Thyroid gland (tissue), 4 donors: ENCODE measurements around the gene SHMT2. TPM values are rescaled to one million over a fixed set of nuclear protein-coding genes. Genes with fewer than 3 reads are reported as not detected.
"Not testable (repeated sequence)": the region's sequence is repeated elsewhere in the genome, so short reads cannot be mapped to it uniquely, and the experiment has no call there.

ENCODE experiments used
- DNase-seq, 2 donors: peaks; one replicate each; pipeline ENCODE4 v3.0.0-alpha.2; 2019
- H3K27ac ChIP-seq, 3 donors: fragments of 200-600 bp; sonication (generic); 1 replicate in 2 of 3; 2 replicates in 1 of 3; pipeline ENCODE4 v1.5.1; 2016 to 2019; ENCODE audit warnings: mild to moderate bottlenecking in 1 of 3, moderate library complexity in 1 of 3
- H3K27me3 ChIP-seq: fragments of 200-600 bp; sonication (generic); one replicate; pipeline ENCODE4 v1.5.1; 2019
- H3K36me3 ChIP-seq, 2 donors: fragments of 200-600 bp; sonication (generic); one replicate each; pipeline ENCODE4 v1.5.1; 2016 to 2019
- H3K4me1 ChIP-seq, 2 donors: fragments of 200-600 bp; sonication (generic); one replicate each; pipeline ENCODE4 v1.5.1; 2017 to 2019
- H3K4me3 ChIP-seq, 3 donors: fragments of 200-600 bp; sonication (generic); replicated peaks in 1 of 3; 1 replicate in 2 of 3; 2 replicates in 1 of 3; pipeline ENCODE4 v1.5.1; 2016; ENCODE audit warnings: mild to moderate bottlenecking in 1 of 3
- H3K9me3 ChIP-seq: fragments of 200-600 bp; sonication (generic); one replicate; pipeline ENCODE4 v1.5.1; 2017
- POLR2A ChIP-seq, 2 donors: fragments of 450-650 bp; IDR thresholded peaks; one replicate each; pipeline ENCODE4 v1.6.1; 2017; ENCODE audit warnings: antibody characterized with exemption in 2 of 2, mild to moderate bottlenecking in 2 of 2, moderate library complexity in 1 of 2
- WGBS, 2 donors: methylation state at CpG; one replicate each; pipeline ENCODE4 v1.1.5; 2017; 5-methylcytosine and 5-hydroxymethylcytosine counted together
- intact Hi-C: fragments of 100-400 bp; cut with DNase I; formaldehyde crosslinking; loops from one replicate; pipeline ENCODE4 v1.15.1; 2023
- microRNA counts, 2 donors: library from miRNA; unstranded; fragments of <30 nt; microRNA quantifications; one replicate each; lab custom pipeline; 2016 to 2017
- microRNA-seq: library from miRNA; unstranded; fragments of <30 nt; microRNA quantifications from one replicate; pipeline ENCODE4, GENCODE V29; 2016
- small RNA-seq: library from RNA; depleted of rRNA; stranded (forward); fragments of <200 nt; gene quantifications from one replicate; pipeline ENCODE3, GENCODE V24; 2016
- total RNA-seq, 4 donors: library from RNA; depleted of rRNA; stranded (reverse); fragments of >200 nt; gene quantifications; one replicate each; pipeline ENCODE4 v1.2.3, GENCODE V29; 2016
- TF ChIP-seq, protein P1 (sequence below), 6 experiments: fragments of 200-600 bp in 3 of 6; fragments of 450-650 bp in 3 of 6; sonication (generic) in 3 of 6; IDR thresholded peaks; one replicate each; pipeline ENCODE4 v1.5.1; 2016 to 2019; ENCODE audit warnings: antibody characterized with exemption in 6 of 6, mild to moderate bottlenecking in 2 of 6, inconsistent platforms in 1 of 6, moderate library complexity in 1 of 6

The SHMT2 gene
- total RNA-seq, 4 donors from 2014 or later, result 34.0 to 58.4 (median 49.8) TPM

DNA sequence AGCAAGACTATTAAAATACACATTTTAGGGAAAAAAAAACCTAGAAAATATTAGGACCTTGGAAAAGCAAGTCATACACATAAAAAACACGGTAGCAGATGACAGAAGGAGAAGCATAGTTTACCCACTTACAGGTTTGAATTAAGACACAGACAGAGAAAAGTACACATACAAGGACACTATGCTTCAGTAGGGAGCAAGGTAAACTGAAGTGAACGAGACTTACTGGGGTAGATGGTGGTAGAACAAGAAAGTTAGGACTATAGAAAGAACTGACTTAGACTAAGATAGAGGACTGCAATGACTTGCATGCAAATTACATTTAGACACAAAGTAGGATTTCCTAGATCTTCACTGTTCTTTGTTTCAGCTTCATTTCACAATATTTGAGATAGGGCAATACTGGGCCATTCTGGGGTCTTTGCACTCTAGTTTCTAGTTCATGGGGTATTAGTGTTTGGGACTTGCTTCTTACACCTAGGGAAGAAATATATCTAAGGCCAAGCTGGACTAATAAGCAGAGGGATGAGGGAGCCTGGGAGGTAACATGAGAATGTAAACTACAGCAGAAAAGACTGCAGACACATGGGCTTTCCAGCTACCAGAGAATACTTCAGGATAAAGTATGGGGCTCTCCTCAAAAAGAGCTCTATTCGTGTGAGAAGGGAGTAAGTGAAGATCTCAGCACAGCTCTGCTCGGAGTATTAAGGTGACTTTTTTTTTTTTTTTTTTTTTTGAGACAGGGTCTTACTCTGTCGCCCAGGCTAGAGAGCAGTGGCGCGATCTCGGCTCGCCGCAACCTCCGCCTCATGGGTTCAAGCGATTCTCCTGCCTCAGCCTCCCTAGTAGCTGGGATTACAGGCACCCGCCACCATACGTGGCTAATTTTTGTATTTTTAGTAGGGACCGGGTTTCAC is 49.2 kb downstream of the SHMT2 start:
- no peak for DNase-seq
- no peaks in the 10 kb centered on the region for H3K27me3 ChIP-seq
- no peak overlapping the region for H3K4me3 ChIP-seq
- no peak overlapping the region for H3K27ac ChIP-seq
- WGBS, 2 donors, result 93 to 95% methylated on average over 15 of the region's 15 CpGs
- H3K36me3 ChIP-seq, result peaks cover 9 to 22% of the 10 kb centered on the region in 2 donors
- intact Hi-C loops, result no loop called here
- no peak for TF ChIP-seq POLR2A (IDR thresholded peaks at IDR 0.05)
- H3K9me3 ChIP-seq, result no peaks in the 10 kb centered on the region
- peaks cover 0 to 11% of the 10 kb centered on the region in 2 donors for H3K4me1 ChIP-seq

DNA sequence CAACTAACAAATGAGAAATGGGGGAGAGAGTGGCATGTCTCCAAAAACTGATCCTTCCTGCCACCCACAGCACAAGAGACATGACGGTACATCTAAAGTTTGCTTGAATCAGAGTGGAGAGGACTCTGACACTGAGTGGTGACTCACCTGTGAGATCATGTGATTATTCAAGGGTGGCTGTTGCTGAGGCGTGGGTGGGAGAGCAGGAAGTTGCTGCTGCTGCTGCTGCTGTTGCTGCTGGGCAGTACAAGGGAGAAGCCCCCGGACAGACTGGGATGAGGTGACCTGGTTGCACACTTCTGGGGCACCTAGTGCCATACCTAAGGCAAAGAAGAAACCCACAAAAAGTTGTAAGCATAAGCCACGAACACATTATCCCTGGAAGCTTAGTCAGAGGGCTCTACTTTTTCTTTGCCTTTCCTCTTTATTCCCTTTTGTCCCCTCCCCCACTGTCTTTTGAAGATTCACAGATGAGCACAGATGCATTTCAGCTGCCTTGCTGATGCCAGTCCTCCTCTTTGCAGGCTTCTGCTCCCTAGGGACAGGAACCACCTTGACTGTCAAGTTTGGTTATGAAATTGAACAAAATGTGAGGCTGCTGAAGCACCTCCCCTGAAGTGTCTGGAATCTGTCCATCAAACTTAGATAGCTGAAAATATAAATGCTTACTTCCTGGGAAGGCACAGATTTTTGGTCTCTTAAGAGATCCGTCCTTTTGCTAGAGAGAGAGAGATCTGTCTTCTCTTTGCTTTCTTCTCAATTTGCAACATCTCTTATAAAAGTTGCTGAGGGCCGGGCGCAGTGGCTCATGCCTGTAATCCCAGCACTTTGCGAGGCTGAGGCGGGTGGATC is 50.9 kb downstream of the SHMT2 start:
- Histone ChIP-seq H3K27me3 (no peaks in the 10 kb centered on the region), H3K9me3 (no peaks in the 10 kb centered on the region), H3K36me3 (peaks cover 10 to 20% of the 10 kb centered on the region in 2 donors), H3K4me1 (peaks cover 0 to 9% of the 10 kb centered on the region in 2 donors), H3K4me3 (no peak overlapping the region), H3K27ac (peak overlapping the region; percentile 25 to 63 (median 56))
- WGBS, 2 donors, result 74 to 75% methylated on average over 9 of the region's 9 CpGs
- TF ChIP-seq POLR2A (IDR thresholded peaks at IDR 0.05), result no peak
- TF ChIP-seq, protein P1, sequence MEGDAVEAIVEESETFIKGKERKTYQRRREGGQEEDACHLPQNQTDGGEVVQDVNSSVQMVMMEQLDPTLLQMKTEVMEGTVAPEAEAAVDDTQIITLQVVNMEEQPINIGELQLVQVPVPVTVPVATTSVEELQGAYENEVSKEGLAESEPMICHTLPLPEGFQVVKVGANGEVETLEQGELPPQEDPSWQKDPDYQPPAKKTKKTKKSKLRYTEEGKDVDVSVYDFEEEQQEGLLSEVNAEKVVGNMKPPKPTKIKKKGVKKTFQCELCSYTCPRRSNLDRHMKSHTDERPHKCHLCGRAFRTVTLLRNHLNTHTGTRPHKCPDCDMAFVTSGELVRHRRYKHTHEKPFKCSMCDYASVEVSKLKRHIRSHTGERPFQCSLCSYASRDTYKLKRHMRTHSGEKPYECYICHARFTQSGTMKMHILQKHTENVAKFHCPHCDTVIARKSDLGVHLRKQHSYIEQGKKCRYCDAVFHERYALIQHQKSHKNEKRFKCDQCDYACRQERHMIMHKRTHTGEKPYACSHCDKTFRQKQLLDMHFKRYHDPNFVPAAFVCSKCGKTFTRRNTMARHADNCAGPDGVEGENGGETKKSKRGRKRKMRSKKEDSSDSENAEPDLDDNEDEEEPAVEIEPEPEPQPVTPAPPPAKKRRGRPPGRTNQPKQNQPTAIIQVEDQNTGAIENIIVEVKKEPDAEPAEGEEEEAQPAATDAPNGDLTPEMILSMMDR (IDR thresholded peaks at IDR 0.05), result no peak
- peak; percentile 61 to 73 for DNase-seq
- intact Hi-C loops, result no loop called here

DNA sequence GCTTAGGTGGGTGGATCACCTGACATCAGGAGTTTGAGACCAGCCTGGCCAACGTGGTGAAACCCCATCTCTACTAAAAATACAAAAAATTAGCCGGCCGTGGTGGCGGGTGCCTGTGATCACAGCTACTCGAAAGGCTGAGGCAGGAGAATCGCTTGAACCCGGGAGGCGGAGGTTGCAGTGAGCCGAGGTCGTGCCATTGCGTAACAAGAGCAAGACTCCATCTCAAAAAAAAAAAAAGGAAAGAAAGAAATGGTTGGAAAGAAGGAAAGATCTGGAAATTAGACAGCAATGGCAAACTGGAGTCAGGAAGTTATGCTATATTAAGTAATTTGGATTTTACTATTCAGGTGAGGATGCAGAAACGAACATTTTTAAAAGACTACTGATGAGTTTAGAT is 52.6 kb downstream of the SHMT2 start:
- H3K27me3 ChIP-seq, intact Hi-C loops, H3K4me3 ChIP-seq, H3K27ac ChIP-seq, H3K9me3 ChIP-seq, DNase-seq, H3K4me1 ChIP-seq: not testable (repeated sequence)
- peaks cover 10 to 15% of the 10 kb centered on the region in 2 donors for H3K36me3 ChIP-seq
- 91 to 94% methylated on average over 12 of the region's 12 CpGs for WGBS, 2 donors

MicroRNA genes within 50 kb of the gene (microRNA counts, 767-probe panel; counts per million panel counts)
- microRNA hsa-miR-1228-3p (lab: Ali Mortazavi, UCI), result 0 counts per million in 2 donors

Small RNAs within 50 kb of the gene (microRNA-seq; reads per million reads assigned to microRNA genes)
- gene MIR1228, result 2.2 reads per million

Small RNAs within 50 kb of the gene (small RNA-seq; reads per million reads assigned to genes)
- not detected for gene MIR1228

Other genes with a start within 250 kb of the SHMT2 start
- 1 to 10 TPM; 4.5 to 8.5 (median 7.4) TPM for gene ZBTB39, start 223.2 kb upstream of the SHMT2 start, total RNA-seq
- not detected for gene TAC3, start 213.2 kb upstream of the SHMT2 start, total RNA-seq
- gene MYO1A, start 179.6 kb upstream of the SHMT2 start, total RNA-seq, result not detected
- 10 to 100 TPM in 2 of 4 donors, 1 to 10 TPM in 2; 5.6 to 10.9 (median 9.2) TPM for gene NEMP1, start 150.9 kb upstream of the SHMT2 start, total RNA-seq
- gene NAB2, start 140.6 kb upstream of the SHMT2 start, total RNA-seq, result 10 to 100 TPM; 11.8 to 48.0 (median 16.1) TPM
- gene STAT6, start 118.3 kb upstream of the SHMT2 start, total RNA-seq, result 100 to 1,000 TPM in 1 of 4 donors, 10 to 100 TPM in 3; 79.0 to 144 (median 89.8) TPM
- 100 to 1,000 TPM in 3 of 4 donors, 10 to 100 TPM in 1; 98.5 to 161 (median 118) TPM for gene LRP1, start 101.2 kb upstream of the SHMT2 start, total RNA-seq
- gene LRP1-AS, start 82.1 kb upstream of the SHMT2 start, total RNA-seq, result not detected
- under 1 TPM in 1 of 4 donors, not detected in 3; 0.27 TPM for gene NXPH4, start 12.9 kb upstream of the SHMT2 start, total RNA-seq
- gene STAC3, start 21.5 kb downstream of the SHMT2 start, total RNA-seq, result 1 to 10 TPM in 2 of 4 donors, under 1 TPM in 1, not detected in 1; 0.88 to 7.3 (median 3.0) TPM
- gene R3HDM2, start 201.3 kb downstream of the SHMT2 start, total RNA-seq, result 10 to 100 TPM; 30.7 to 40.8 (median 35.5) TPM
- under 1 TPM in 3 of 4 donors, not detected in 1; 0.33 to 0.63 (median 0.54) TPM for gene INHBC, start 205.1 kb downstream of the SHMT2 start, total RNA-seq
- gene INHBE, start 225.6 kb downstream of the SHMT2 start, total RNA-seq, result not detected
- gene GLI1, start 230.1 kb downstream of the SHMT2 start, total RNA-seq, result 1 to 10 TPM in 3 of 4 donors, not detected in 1; 1.1 to 2.2 (median 1.6) TPM